HepG2 (cell line): ENCODE data around the gene CACNG5. TPM values are rescaled to one million over a fixed set of nuclear protein-coding genes. Genes with fewer than 3 reads are reported as not detected.

Experiments used
- ATAC-seq: fragments of 200-7000 bp; cut with Tn5 transposase; 3 replicates; pipeline ENCODE4 v1.9.1; 2020; ENCODE audit warnings: mild to moderate bottlenecking, moderate library complexity
- BruUV-seq: library from RNA; stranded (reverse); fragments of 400-500 nt; replicated peaks from 2 replicates; lab custom pipeline; 2021; lab: Mats Ljungman, UMichigan
- CTCF ChIA-PET: fragments of 300-600 bp; formaldehyde crosslinking; extraction: SDS; loops from one replicate; lab custom pipeline; 2021; ENCODE audit warnings: low total read pairs, inconsistent platforms, low intra/inter-chr PET ratio; lab: Yijun Ruan, JAX
- POLR2A ChIA-PET: fragments of 350-600 bp; sonication (Branson Sonifier 250); formaldehyde crosslinking; loops from one replicate; lab custom pipeline; 2020; ENCODE audit warnings: antibody characterized with exemption, inconsistent platforms; lab: Yijun Ruan, JAX
- DNase-seq: peaks from one replicate; pipeline ENCODE4 v3.0.0-alpha.2; 2015; ENCODE audit warnings: low spot score
- FAIRE-seq: peaks from 3 replicates; lab custom pipeline; 2011; peaks lifted over from hg19 to GRCh38; lab: Jason Lieb, UNC
- H2AFZ ChIP-seq: one replicate; pipeline ENCODE4 v1.6.1; 2011; ENCODE audit warnings: low read length, inconsistent platforms
- H3K27ac ChIP-seq: fragments of 300-600 bp; 3 replicates; pipeline ENCODE4 v1.8.0; 2011; ENCODE audit warnings: mixed run types, mild to moderate bottlenecking, mixed read lengths, low read length, inconsistent platforms; ENCODE audit not compliant: insufficient read depth; ENCODE audit errors: extremely low read length
- H3K27me3 ChIP-seq, 2 experiments: fragments of 200-600 bp in 1 of 2; 2 replicates in 1 of 2; 3 replicates in 1 of 2; pipeline versions ENCODE4 v1.6.0 to v1.8.0; 2011; ENCODE audit warnings: low read length in 2 of 2, mild to moderate bottlenecking in 2 of 2, moderate library complexity in 2 of 2, inconsistent platforms in 1 of 2; ENCODE audit not compliant: insufficient read depth in 2 of 2, control insufficient read depth in 1 of 2
- H3K36me3 ChIP-seq, 2 experiments: fragments of 200-600 bp in 1 of 2; replicated peaks in 1 of 2; 2 replicates in 1 of 2; 3 replicates in 1 of 2; pipeline versions ENCODE4 v1.5.1 to v1.8.0; 2011; ENCODE audit warnings: low read length in 2 of 2, inconsistent platforms in 1 of 2; ENCODE audit not compliant: insufficient read depth in 2 of 2, control insufficient read depth in 1 of 2
- H3K4me1 ChIP-seq: 2 replicates; pipeline ENCODE4 v1.5.1; 2012; ENCODE audit warnings: low read length, inconsistent platforms; ENCODE audit not compliant: insufficient read depth
- H3K4me2 ChIP-seq: 2 replicates; pipeline ENCODE4 v1.6.0; 2011; ENCODE audit warnings: low read depth, low read length, inconsistent platforms
- H3K4me3 ChIP-seq, 3 experiments: fragments of 200-600 bp in 1 of 3; sonication (generic), shearing (Covaris generic) in 1 of 3; replicated peaks in 1 of 3; 2 replicates each; pipeline ENCODE4 v1.5.1; 2011 to 2016; ENCODE audit warnings: low read length in 3 of 3, inconsistent platforms in 2 of 3, low read depth in 2 of 3, mild to moderate bottlenecking in 2 of 3, control low read depth in 1 of 3, mixed read lengths in 1 of 3; ENCODE audit not compliant: insufficient read depth in 1 of 3
- H3K79me2 ChIP-seq: one replicate; pipeline ENCODE4 v1.6.1; 2011; ENCODE audit warnings: low read length, inconsistent platforms; ENCODE audit not compliant: insufficient read depth
- H3K9ac ChIP-seq: 2 replicates; pipeline ENCODE4 v1.6.0; 2011; ENCODE audit warnings: mild to moderate bottlenecking, low read depth, low read length, inconsistent platforms; ENCODE audit not compliant: insufficient read depth
- H3K9me3 ChIP-seq: 2 replicates; pipeline ENCODE4 v1.5.1; 2012; ENCODE audit warnings: mild to moderate bottlenecking, low read length
- H4K20me1 ChIP-seq: 2 replicates; pipeline ENCODE4 v1.6.0; 2011; ENCODE audit warnings: inconsistent platforms, mild to moderate bottlenecking, low read length, moderate library complexity; ENCODE audit not compliant: insufficient read depth
- CENPBD1 ChIP-seq: sonication (generic); formaldehyde crosslinking; IDR thresholded peaks from 2 replicates; pipeline ENCODE4 v1.8.0; 2022; ENCODE audit warnings: missing genetic modification reagents, low read depth, mild to moderate bottlenecking, borderline replicate concordance
- FOSL1 ChIP-seq: sonication (generic); formaldehyde crosslinking; IDR thresholded peaks from 2 replicates; pipeline ENCODE4 v1.9.0; 2021; ENCODE audit warnings: missing genetic modification reagents, borderline replicate concordance
- HOXD1 ChIP-seq: sonication (generic); formaldehyde crosslinking; IDR thresholded peaks from 2 replicates; pipeline ENCODE4 v1.5.0; 2020; ENCODE audit warnings: missing genetic modification reagents
- JUN ChIP-seq: sonication (generic); formaldehyde crosslinking; IDR thresholded peaks from 2 replicates; pipeline ENCODE4 v1.4.0; 2020; ENCODE audit warnings: mild to moderate bottlenecking, missing genetic modification reagents
- KLF16 ChIP-seq, 2 experiments: sonication (generic) in 1 of 2; formaldehyde crosslinking in 1 of 2; IDR thresholded peaks; 2 replicates each; pipeline versions ENCODE4 v1.6.1 to v1.8.0; 2016 to 2023; ENCODE audit warnings: missing genetic modification reagents in 2 of 2, missing compliant biosample characterization in 1 of 2
- PCBP2 ChIP-seq: fragments of 200-400 bp; formaldehyde crosslinking; optimal IDR thresholded peaks from 2 replicates; pipeline ENCODE3; 2018; ENCODE audit warnings: low read length, low read depth; ENCODE audit not compliant: poor library complexity, severe bottlenecking
- PHF5A ChIP-seq: IDR thresholded peaks from one replicate; pipeline ENCODE4 v1.6.1; 2018; ENCODE audit warnings: low read depth, missing genetic modification reagents; ENCODE audit not compliant: unreplicated experiment
- PHF8 ChIP-seq: sonication (generic); formaldehyde crosslinking; IDR thresholded peaks from 2 replicates; pipeline ENCODE4 v1.5.0; 2020; ENCODE audit warnings: missing genetic modification reagents
- TFDP2 ChIP-seq: sonication (generic); formaldehyde crosslinking; IDR thresholded peaks from 2 replicates; pipeline ENCODE4 v1.4.0; 2020; ENCODE audit warnings: missing genetic modification reagents
- TFE3 ChIP-seq: IDR thresholded peaks from 2 replicates; pipeline ENCODE4 v1.6.1; 2016
- THAP9 ChIP-seq: sonication (generic); formaldehyde crosslinking; IDR thresholded peaks from 2 replicates; pipeline ENCODE4; 2020; ENCODE audit warnings: missing genetic modification reagents, mild to moderate bottlenecking, borderline replicate concordance
- ZMYM2 ChIP-seq: sonication (generic); formaldehyde crosslinking; IDR thresholded peaks from 2 replicates; pipeline ENCODE4 v1.8.0; 2022; ENCODE audit warnings: mild to moderate bottlenecking, missing genetic modification reagents
- ZNF235 ChIP-seq: sonication (generic); formaldehyde crosslinking; IDR thresholded peaks from 2 replicates; pipeline ENCODE4 v1.8.1; 2023; ENCODE audit warnings: mild to moderate bottlenecking, missing genetic modification reagents, borderline replicate concordance
- ZNF547 ChIP-seq: sonication (generic); formaldehyde crosslinking; IDR thresholded peaks from 2 replicates; pipeline ENCODE4 v1.5.1; 2020; ENCODE audit warnings: mild to moderate bottlenecking, missing genetic modification reagents
- WGBS: methylation state at CpG from one replicate; pipeline ENCODE4 v1.1.6; 2017; ENCODE audit warnings: low lambda C conversion rate; 5-methylcytosine and 5-hydroxymethylcytosine counted together
- in situ Hi-C: cut with HindIII; loops from 2 replicates; pipeline ENCODE4 v1.10.0; 2017; ENCODE audit warnings: low pct_unique_long_range_greater_than_20kb; ENCODE audit not compliant: extremely low pct_ligation_motif_present
- intact Hi-C: fragments of 100-400 bp; cut with micrococcal nuclease; formaldehyde crosslinking; loops from one replicate; pipeline ENCODE4 v1.10.0; 2022; ENCODE audit not compliant: unreplicated experiment
- polyA plus RNA-seq, 8 experiments: library from polyadenylated mRNA; depleted of rRNA in 3 of 8; stranded (reverse) in 7 of 8; unstranded in 1 of 8; fragments of >200 nt; fragmentation: Illumina TruSeq in 4 of 8; extraction: Trizol in 4 of 8; gene quantifications; 2 replicates each; pipeline versions ENCODE4 v1.2.1 to v1.2.3, GENCODE V29; 2011 to 2016; ENCODE audit warnings: low read depth in 4 of 8, missing spikeins in 1 of 8, mixed read lengths in 1 of 8; ENCODE audit not compliant: insufficient read depth in 1 of 8
- total RNA-seq, 5 experiments: library from RNA; depleted of rRNA; stranded (reverse); fragments of >200 nt; fragmentation: Illumina TruSeq; extraction: Trizol; gene quantifications; 2 replicates each; pipeline ENCODE4 v1.2.3, GENCODE V29; 2016; ENCODE audit warnings: low read depth in 1 of 5
- TF ChIP-seq, protein P1 (sequence below): sonication (generic); formaldehyde crosslinking; IDR thresholded peaks from 2 replicates; pipeline ENCODE4 v1.5.0; 2020; ENCODE audit warnings: missing genetic modification reagents

CACNG5 gene
- total and polyA plus RNA-seq, 2 of the 13 experiments (the other 11 are each of a cell fraction or from before 2014, with no cell fraction given), result not detected

DNA sequence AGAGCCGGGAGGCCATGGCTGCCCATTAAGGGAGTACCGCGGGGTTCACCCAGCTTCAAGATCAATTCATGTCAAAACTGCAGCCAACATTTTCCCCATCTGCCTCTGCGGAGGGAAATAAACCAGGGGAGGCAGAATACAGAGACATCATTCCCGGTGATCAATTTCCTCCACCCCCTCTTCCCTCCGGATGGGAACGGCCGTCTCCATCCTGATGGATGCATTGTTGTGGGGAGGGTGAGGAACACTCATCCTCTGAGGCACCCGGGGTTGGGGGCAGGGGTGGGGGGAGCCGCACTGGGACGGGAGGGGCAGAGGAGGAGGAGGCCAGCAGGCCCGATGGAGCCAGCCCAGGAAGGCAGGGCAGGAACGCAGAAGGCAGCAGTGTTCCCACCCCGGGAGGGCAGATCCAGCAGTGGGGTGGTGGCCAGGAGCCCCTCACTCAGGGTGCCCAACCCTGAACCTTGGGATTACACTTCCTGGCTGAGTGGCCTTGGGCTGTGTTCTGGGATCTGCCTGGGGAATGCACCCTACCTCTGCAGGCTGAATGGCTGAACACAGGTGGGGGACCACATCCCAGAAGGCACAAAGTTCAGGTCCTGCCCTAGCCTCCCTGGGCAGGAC, 14.2 kb downstream of the CACNG5 start:
- no peak for DNase-seq

More for the DNA sequence above, 14.2 kb downstream of the CACNG5 start:
- no peak overlapping the region for H3K27ac ChIP-seq
- in situ Hi-C loops, result no loop called here
- intact Hi-C loops, result no loop called here
- WGBS, result 29% methylated on average over 13 of the region's 14 CpGs
- TF ChIP-seq, protein P1, sequence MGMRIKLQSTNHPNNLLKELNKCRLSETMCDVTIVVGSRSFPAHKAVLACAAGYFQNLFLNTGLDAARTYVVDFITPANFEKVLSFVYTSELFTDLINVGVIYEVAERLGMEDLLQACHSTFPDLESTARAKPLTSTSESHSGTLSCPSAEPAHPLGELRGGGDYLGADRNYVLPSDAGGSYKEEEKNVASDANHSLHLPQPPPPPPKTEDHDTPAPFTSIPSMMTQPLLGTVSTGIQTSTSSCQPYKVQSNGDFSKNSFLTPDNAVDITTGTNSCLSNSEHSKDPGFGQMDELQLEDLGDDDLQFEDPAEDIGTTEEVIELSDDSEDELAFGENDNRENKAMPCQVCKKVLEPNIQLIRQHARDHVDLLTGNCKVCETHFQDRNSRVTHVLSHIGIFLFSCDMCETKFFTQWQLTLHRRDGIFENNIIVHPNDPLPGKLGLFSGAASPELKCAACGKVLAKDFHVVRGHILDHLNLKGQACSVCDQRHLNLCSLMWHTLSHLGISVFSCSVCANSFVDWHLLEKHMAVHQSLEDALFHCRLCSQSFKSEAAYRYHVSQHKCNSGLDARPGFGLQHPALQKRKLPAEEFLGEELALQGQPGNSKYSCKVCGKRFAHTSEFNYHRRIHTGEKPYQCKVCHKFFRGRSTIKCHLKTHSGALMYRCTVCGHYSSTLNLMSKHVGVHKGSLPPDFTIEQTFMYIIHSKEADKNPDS (CRISPR knock-in tag), result no peak
- TF ChIP-seq ZMYM2 (CRISPR knock-in tag), result no peak
- no peak for TF ChIP-seq PHF8 (CRISPR knock-in tag)
- no peak for TF ChIP-seq FOSL1 (CRISPR knock-in tag)
- TF ChIP-seq JUN, result no peak
- TF ChIP-seq THAP9 (CRISPR knock-in tag), result no peak
- no peak for TF ChIP-seq ZNF235 (CRISPR knock-in tag)
- no peak for TF ChIP-seq CENPBD1 (CRISPR knock-in tag)
- TF ChIP-seq PCBP2, result no peak
- TF ChIP-seq KLF16 (CRISPR knock-in tag; IDR thresholded peaks at IDR 0.05), result no peak
- no peak for TF ChIP-seq ZNF547 (CRISPR knock-in tag)
- no peak for TF ChIP-seq PHF5A (CRISPR knock-in tag)
- no peak for TF ChIP-seq TFDP2
- no peak for TF ChIP-seq TFE3
- TF ChIP-seq HOXD1 (CRISPR knock-in tag), result no peak
- H3K36me3 ChIP-seq, result no peaks in the 10 kb centered on the region
- no peaks in the 10 kb centered on the region for H3K9me3 ChIP-seq
- no peak overlapping the region for H2AFZ ChIP-seq
- H3K9ac ChIP-seq, result no peak overlapping the region
- no TSS peak for BruUV-seq
- H3K4me2 ChIP-seq, result no peak overlapping the region
- H3K27me3 ChIP-seq, result peaks cover 1 to 6% of the 10 kb centered on the region in 2 experiments; a peak in 2 of 5 replicates
- H3K79me2 ChIP-seq, result no peaks in the 10 kb centered on the region
- ATAC-seq, result peak; percentile 33; the same call in 1 of the 3 replicates
- no peak for FAIRE-seq
- no peaks in the 10 kb centered on the region for H3K4me1 ChIP-seq
- POLR2A ChIA-PET, result no interaction called here
- no peak overlapping the region for H3K4me3 ChIP-seq
- H4K20me1 ChIP-seq, result no peaks in the 10 kb centered on the region
- CTCF ChIA-PET, result no interaction called here
